Calu3 (cell line): ENCODE measurements around the gene UBE2S. TPM values are rescaled to one million over a fixed set of nuclear protein-coding genes. Genes with fewer than 3 reads are reported as not detected.

Experiments
- BruUV-seq: library from RNA; stranded (reverse); fragments of 400-500 nt; replicated peaks from 2 replicates; lab custom pipeline; 2021; lab: Mats Ljungman, UMichigan
- CTCF ChIA-PET: fragments of 300-600 bp; sonication (Branson Sonifier 250); formaldehyde crosslinking; loops from one replicate; lab custom pipeline; 2022; ENCODE audit warnings: antibody characterized with exemption; lab: Charles Lee
- DNase-seq: peaks from one replicate; pipeline ENCODE4 v3.0.0; 2022
- H3K27ac Mint-ChIP-seq: one replicate; pipeline ENCODE4 v1.8.0; 2022; ENCODE audit warnings: mixed read lengths; ENCODE audit not compliant: unreplicated experiment
- H3K27me3 Mint-ChIP-seq: one replicate; pipeline ENCODE4 v1.8.0; 2022; ENCODE audit warnings: mixed read lengths; ENCODE audit not compliant: unreplicated experiment
- H3K36me3 Mint-ChIP-seq: one replicate; pipeline ENCODE4 v1.8.0; 2022; ENCODE audit warnings: mild to moderate bottlenecking, moderate library complexity, mixed read lengths; ENCODE audit not compliant: insufficient read depth, unreplicated experiment
- H3K4me1 Mint-ChIP-seq: one replicate; pipeline ENCODE4 v1.8.0; 2022; ENCODE audit warnings: mild to moderate bottlenecking, low read depth, mixed read lengths; ENCODE audit not compliant: unreplicated experiment
- H3K4me3 Mint-ChIP-seq: one replicate; pipeline ENCODE4 v1.8.0; 2022; ENCODE audit warnings: mild to moderate bottlenecking, low read depth, moderate library complexity, mixed read lengths; ENCODE audit not compliant: unreplicated experiment
- H3K9me3 Mint-ChIP-seq: one replicate; pipeline ENCODE4 v1.8.0; 2022; ENCODE audit warnings: low read depth, mixed read lengths; ENCODE audit not compliant: unreplicated experiment
- CTCF ChIP-seq: fragments of 200-600 bp; IDR thresholded peaks from one replicate; pipeline ENCODE4 v1.8.0; 2022; ENCODE audit warnings: antibody characterized with exemption; ENCODE audit not compliant: unreplicated experiment
- intact Hi-C: fragments of 100-400 bp; cut with micrococcal nuclease; formaldehyde crosslinking; loops from one replicate; pipeline ENCODE4 v1.10.0; 2022; ENCODE audit not compliant: unreplicated experiment
- total RNA-seq: library from RNA; stranded (reverse); gene quantifications from 2 replicates; pipeline ENCODE4 v1.2.3, GENCODE V29; 2022

UBE2S gene
- total RNA-seq, 1 experiment from 2014 or later, result 287 TPM

DNA sequence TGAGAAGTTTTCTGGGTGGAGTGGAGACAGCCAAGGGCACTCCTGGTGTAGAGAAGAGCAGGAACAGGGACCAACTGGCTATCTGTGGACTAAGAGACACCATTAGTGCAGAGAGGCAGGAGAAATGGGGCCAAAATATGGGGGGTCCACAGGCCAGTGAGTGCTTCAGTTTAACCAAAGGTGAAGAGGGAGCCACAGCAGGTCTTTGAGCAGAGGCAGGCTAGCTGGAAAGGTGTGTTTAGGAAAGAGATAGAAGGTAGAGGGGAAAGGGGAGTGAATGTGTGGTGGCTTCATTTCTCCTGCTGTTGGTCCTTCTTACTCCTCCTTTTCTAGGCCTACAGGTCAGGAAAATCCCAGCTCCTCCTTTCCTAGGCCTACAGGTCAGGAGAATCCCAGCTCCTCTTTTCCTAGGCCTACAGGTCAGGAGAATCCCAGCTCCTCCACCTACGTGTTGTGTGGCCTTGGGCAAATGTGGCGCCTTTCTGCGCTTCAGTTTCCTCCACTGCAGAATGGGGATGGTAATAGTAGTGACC lies 25.0 kb downstream of the UBE2S start:
- no peak for TF ChIP-seq CTCF
- Mint-ChIP-seq H3K36me3 (peaks cover 69% of the 10 kb centered on the region), H3K4me1 (peaks cover 29% of the 10 kb centered on the region), H3K27me3 (no peaks in the 10 kb centered on the region), H3K9me3 (no peaks in the 10 kb centered on the region), H3K4me3 (peak overlapping the region; percentile 91), H3K27ac (peak overlapping the region; percentile 9)
- intact Hi-C loops, result loop anchor here (5.0 to 10.0 kb wide), 4 partner anchors 45 to 252 kb away; partner anchors contain the start of genes KMT5C and TNNT1
- no peak for DNase-seq
- CTCF ChIA-PET, result interaction anchor here (1.0 to 2.0 kb wide), 3 partner anchors 36 to 81 kb away, joined by 3 to 10 read pairs (median 7); partner anchors contain the start of gene KMT5C
- BruUV-seq, result TSS peak; percentile 45

DNA sequence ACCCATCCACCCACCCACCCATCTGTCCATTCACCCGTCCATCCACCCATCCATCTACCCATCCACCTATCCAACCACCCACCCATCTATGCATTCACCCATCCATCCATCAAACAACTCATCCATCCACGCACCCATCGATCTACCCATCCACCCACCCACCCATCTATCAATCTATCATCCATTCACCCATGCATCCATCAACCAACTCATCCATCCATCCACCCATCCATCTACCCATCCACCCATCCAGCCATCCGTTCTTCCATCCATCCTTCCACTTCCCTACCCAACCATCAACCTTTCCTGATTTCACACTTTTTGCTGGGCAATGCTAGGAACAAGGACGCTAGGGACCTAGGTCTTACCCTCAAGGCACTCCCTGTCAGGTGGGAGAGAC lies 25.6 kb downstream of the UBE2S start:
- Mint-ChIP-seq H3K9me3 (no peaks in the 10 kb centered on the region), H3K4me3 (peak overlapping the region; percentile 91), H3K27ac (peak overlapping the region; percentile 9), H3K4me1 (peaks cover 24% of the 10 kb centered on the region), H3K27me3 (no peaks in the 10 kb centered on the region), H3K36me3 (peaks cover 63% of the 10 kb centered on the region)
- intact Hi-C loops, result loop anchor here (5.0 to 10.0 kb wide), 4 partner anchors 45 to 253 kb away; partner anchors contain the start of genes KMT5C and TNNT1
- no TSS peak for BruUV-seq
- DNase-seq, result no peak
- no peak for TF ChIP-seq CTCF
- CTCF ChIA-PET, result interaction anchor here (1.0 kb wide), 1 partner anchor 43 kb away, joined by 3 read pairs; the partner anchor contains the start of gene KMT5C

GRCh38 chr19:55379174-55379573 lies 28.4 kb downstream of the UBE2S start:
- CTCF ChIA-PET, result no interaction called here
- no TSS peak for BruUV-seq
- H3K4me3 Mint-ChIP-seq, result no peak overlapping the region
- no peaks in the 10 kb centered on the region for H3K9me3 Mint-ChIP-seq
- DNase-seq, result no peak
- no peak for TF ChIP-seq CTCF
- H3K4me1 Mint-ChIP-seq, result peaks cover 26% of the 10 kb centered on the region
- H3K27ac Mint-ChIP-seq, result no peak overlapping the region
- peaks cover 51% of the 10 kb centered on the region for H3K36me3 Mint-ChIP-seq
- intact Hi-C loops, result no loop called here
- peaks cover 3% of the 10 kb centered on the region for H3K27me3 Mint-ChIP-seq

DNA sequence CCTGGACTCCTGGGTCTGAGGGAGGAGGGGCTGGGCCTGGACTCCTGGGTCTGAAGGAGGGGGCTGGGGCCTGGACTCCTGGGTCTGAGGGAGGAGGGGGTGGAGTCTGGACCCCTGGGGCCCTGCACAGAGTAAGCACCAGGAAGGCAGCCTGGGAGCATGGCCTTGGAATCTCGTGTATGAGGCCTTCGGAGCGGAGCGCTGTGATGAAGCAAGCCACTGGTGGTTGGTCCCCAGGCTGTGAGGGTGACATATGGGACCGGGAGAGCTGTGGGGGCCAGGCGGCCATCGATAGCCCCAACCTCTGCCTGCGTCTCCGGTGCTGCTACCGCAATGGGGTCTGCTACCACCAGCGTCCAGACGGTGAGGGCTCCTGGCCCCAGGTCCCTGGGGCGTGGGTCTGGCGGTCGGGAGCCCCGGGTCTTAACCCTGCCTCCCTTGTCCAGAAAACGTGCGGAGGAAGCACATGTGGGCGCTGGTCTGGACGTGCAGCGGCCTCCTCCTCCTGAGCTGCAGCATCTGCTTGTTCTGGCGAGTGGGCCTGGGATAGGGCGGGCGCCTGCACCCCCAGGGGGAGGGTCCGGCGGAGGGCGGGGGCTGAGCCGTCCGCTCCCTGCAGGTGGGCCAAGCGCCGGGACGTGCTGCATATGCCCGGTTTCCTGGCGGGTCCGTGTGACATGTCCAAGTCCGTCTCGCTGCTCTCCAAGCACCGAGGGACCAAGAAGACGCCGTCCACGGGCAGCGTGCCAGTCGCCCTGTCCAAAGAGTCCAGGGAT lies 30.0 kb downstream of the UBE2S start:
- BruUV-seq, result no TSS peak
- H3K27ac Mint-ChIP-seq, result no peak overlapping the region
- no peak overlapping the region for H3K4me3 Mint-ChIP-seq
- H3K4me1 Mint-ChIP-seq, result peaks cover 31% of the 10 kb centered on the region
- no peaks in the 10 kb centered on the region for H3K9me3 Mint-ChIP-seq
- DNase-seq, result no peak
- intact Hi-C loops, result no loop called here
- no peak for TF ChIP-seq CTCF
- H3K36me3 Mint-ChIP-seq, result peaks cover 47% of the 10 kb centered on the region
- peaks cover 16% of the 10 kb centered on the region for H3K27me3 Mint-ChIP-seq
- CTCF ChIA-PET, result no interaction called here
